HG02943 (cell line): ENCODE results near the gene FBXW12.
A peak's percentile ranks its signal among the peaks of the same experiment; 100 is the strongest.

Source experiments
- ATAC-seq: cut with Tn5 transposase; IDR thresholded peaks from one replicate; pipeline ENCODE4 v1.9.1; 2021; ENCODE audit warnings: mild to moderate bottlenecking, low read depth, moderate library complexity; ENCODE audit not compliant: unreplicated experiment

FBXW12 gene

GRCh38 chr3:48432411-48433371 lies 60.7 kb downstream of the FBXW12 start:
- ATAC-seq, result no peak

- ATAC-seq, result no peak
These were observed 61.6 kb downstream of the FBXW12 start for GRCh38 chr3:48433472-48434118.

GRCh38 chr3:48434591-48435222 lies 62.7 kb downstream of the FBXW12 start:
- ATAC-seq, result no peak

GRCh38 chr3:48435223-48435595 lies 63.2 kb downstream of the FBXW12 start:
- no peak for ATAC-seq

GRCh38 chr3:48435774-48436476 lies 63.9 kb downstream of the FBXW12 start:
- no peak for ATAC-seq

GRCh38 chr3:48436477-48436787 lies 64.4 kb downstream of the FBXW12 start:
- ATAC-seq, result no peak

- ATAC-seq, result no peak
These were observed 64.8 kb downstream of the FBXW12 start for GRCh38 chr3:48436855-48437254.

- no peak for ATAC-seq
These were observed 65.8 kb downstream of the FBXW12 start for GRCh38 chr3:48437812-48438211.

- ATAC-seq, result peak; percentile 91
These were observed 68.0 kb downstream of the FBXW12 start, which contains the start of the genes CCDC51 and TMA7 for GRCh38 chr3:48439820-48440589. CCDC51 (minus strand) TSS chr3:48440119; CDS start chr3:48435128, 4,991 bp downstream. TMA7 (plus strand) TSS chr3:48440257; CDS start chr3:48440297, 40 bp downstream.

- no peak for ATAC-seq
These were observed 68.6 kb downstream of the FBXW12 start for GRCh38 chr3:48440590-48440958.

- no peak for ATAC-seq
These were observed 69.9 kb downstream of the FBXW12 start for GRCh38 chr3:48441940-48442339.
